Measurements from ENCODE around the gene BARHL2.
A peak's percentile ranks its signal among the peaks of the same experiment; 100 is the strongest.

The BARHL2 gene

GRCh38 chr1:90706437-90707362 lies 10.4 kb downstream of the BARHL2 start:
- Histone ChIP-seq H3K4me1 (peaks cover 0 to 36% (median 18%) of the 10 kb centered on the region in 4 donors), H3K4me3 (peak overlapping the region; percentile 20 to 24), H3K27me3 (peaks cover 8 to 93% of the 10 kb centered on the region in 2 donors), H3K27ac (no peak overlapping the region), H3K9me3 (no peaks in the 10 kb centered on the region), H3K36me3 (no peaks in the 10 kb centered on the region)
- TF ChIP-seq CTCF (IDR thresholded peaks at IDR 0.05), result no peak
- DNase-seq, result peak in 1 of 2 donors; percentile 33
- intact Hi-C loops (cut with DNase I; ENCODE audit: low total_unique reads), result no loop called here

GRCh38 chr1:90705956-90706355 lies 11.1 kb downstream of the BARHL2 start:
- intact Hi-C loops (cut with DNase I; ENCODE audit: low total_unique reads), result no loop called here
- DNase-seq, result no peak
- H3K27ac ChIP-seq, result no peak overlapping the region
- TF ChIP-seq CTCF (IDR thresholded peaks at IDR 0.05), result no peak
- peaks cover 8 to 90% of the 10 kb centered on the region in 2 donors for H3K27me3 ChIP-seq
- H3K4me1 ChIP-seq, result peaks cover 0 to 28% (median 15%) of the 10 kb centered on the region in 4 donors
- no peak overlapping the region for H3K4me3 ChIP-seq
- no peaks in the 10 kb centered on the region for H3K36me3 ChIP-seq
- H3K9me3 ChIP-seq, result no peaks in the 10 kb centered on the region

GRCh38 chr1:90704817-90705216 lies 12.3 kb downstream of the BARHL2 start:
- intact Hi-C loops (cut with DNase I; ENCODE audit: low total_unique reads), result no loop called here
- Histone ChIP-seq H3K27ac (no peak overlapping the region), H3K27me3 (peaks cover 7 to 78% of the 10 kb centered on the region in 2 donors), H3K4me3 (no peak overlapping the region), H3K4me1 (peaks cover 0 to 24% (median 13%) of the 10 kb centered on the region in 4 donors), H3K36me3 (no peaks in the 10 kb centered on the region), H3K9me3 (no peaks in the 10 kb centered on the region)
- no peak for TF ChIP-seq CTCF (IDR thresholded peaks at IDR 0.05)
- no peak for DNase-seq

GRCh38 chr1:90694846-90695245 lies 22.3 kb downstream of the BARHL2 start:
- Histone ChIP-seq H3K27me3 (peaks cover 0 to 13% of the 10 kb centered on the region in 2 donors), H3K36me3 (no peaks in the 10 kb centered on the region), H3K4me1 (no peaks in the 10 kb centered on the region), H3K4me3 (no peak overlapping the region), H3K27ac (no peak overlapping the region), H3K9me3 (no peaks in the 10 kb centered on the region)
- no peak for DNase-seq
- intact Hi-C loops (cut with DNase I; ENCODE audit: low total_unique reads), result no loop called here
- no peak for TF ChIP-seq CTCF (IDR thresholded peaks at IDR 0.05)

GRCh38 chr1:90687747-90688146 lies 29.4 kb downstream of the BARHL2 start:
- H3K4me1 ChIP-seq, result no peaks in the 10 kb centered on the region
- no peaks in the 10 kb centered on the region for H3K27me3 ChIP-seq
- no peak overlapping the region for H3K4me3 ChIP-seq
- intact Hi-C loops (cut with DNase I; ENCODE audit: low total_unique reads), result no loop called here
- no peak for DNase-seq
- no peak for TF ChIP-seq CTCF (IDR thresholded peaks at IDR 0.05)
- no peaks in the 10 kb centered on the region for H3K9me3 ChIP-seq
- H3K36me3 ChIP-seq, result no peaks in the 10 kb centered on the region
- no peak overlapping the region for H3K27ac ChIP-seq
